ENCODE measurements around the gene RNASE7. TPM values are rescaled to one million over a fixed set of nuclear protein-coding genes. Genes with fewer than 3 reads are reported as not detected.
"Not testable (repeated sequence)": the region's sequence is repeated elsewhere in the genome, so short reads cannot be mapped to it uniquely, and the experiment has no call there.

Gene RNASE7
- polyA plus RNA-seq, 1 donor, result 0.09 TPM

DNA sequence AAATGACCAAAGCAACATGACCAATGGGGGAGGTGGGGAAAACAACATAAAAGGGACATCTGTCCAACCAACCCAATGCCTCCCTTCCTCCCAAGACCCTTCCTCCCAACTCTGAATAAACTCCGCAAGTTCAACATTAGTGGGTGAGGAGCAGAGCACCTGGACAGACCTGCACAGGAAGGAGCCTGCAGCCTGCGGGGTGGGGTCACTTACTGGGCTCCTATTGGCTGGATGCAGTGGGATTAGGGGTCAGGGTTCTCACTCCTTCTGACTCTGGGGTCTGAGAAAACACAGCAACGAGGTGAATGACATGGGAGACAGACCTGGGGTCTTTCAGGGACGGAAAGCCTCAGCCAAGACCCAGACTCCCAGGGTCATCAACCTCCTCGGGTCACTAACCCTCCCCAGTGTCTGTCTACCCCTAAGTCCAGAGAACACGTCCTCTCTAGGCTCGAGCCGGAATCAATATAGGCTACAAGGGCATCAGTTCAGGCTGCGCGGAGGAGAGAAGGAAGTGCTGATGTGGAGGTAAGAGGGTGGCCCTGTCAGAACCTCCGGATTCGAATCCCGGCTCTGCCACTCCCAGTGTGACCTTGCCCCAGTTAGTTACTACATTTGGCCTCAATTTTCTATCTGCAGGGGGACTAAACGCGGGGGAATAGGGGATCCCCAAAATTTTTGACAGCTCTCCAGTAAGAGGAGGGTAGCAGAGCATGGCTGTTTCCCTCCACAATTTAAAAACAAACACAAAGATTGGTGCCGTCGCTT lies 18.2 kb upstream of the RNASE7 start:
- no peak for DNase-seq (ENCODE audit: low read depth)

DNA sequence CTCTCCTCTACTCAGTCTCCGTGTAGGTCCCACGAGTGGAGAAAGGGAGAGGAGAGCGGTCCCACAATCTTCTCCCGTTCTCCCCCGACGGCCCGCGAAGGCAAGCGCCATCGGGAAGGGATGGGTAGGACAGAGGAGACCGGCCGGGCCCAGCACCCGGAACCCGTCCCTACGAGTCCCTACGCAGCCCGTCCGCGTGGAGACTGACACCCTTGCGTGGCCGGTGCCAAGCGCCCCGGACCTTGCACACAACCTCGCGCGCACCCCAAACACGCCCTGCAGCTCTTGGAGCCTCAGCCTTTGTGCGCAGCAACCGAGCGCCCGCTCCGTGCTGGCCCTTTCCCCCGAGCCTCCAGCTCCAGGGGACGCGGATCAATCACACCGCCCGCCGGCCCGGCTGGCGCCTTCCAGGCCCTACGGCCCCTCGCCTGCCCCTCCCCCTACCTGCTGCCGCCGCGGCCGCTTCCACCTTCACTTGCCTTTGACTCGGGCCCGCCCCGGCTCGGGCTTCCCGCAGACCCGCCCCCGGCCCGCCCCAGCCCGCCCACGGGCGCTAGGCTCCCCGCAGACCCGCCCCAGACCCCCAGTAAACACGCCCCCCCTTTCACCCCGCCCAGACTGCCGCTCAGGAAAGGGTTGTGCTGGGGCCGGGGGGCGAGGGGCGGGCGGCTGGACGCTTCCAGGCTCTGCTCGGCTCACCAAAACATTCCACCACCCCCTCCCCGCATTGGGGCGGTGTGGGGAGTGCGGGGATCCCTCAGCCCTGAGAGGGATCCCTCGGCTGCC lies 17.4 kb upstream of the RNASE7 start, which contains the start of gene NDRG2:
NDRG2 (minus strand) TSS at position 477 of the 786 bp plus-strand sequence. CDS start 1,746 bp downstream, outside the sequence.
- no peak for DNase-seq (ENCODE audit: low read depth)

DNA sequence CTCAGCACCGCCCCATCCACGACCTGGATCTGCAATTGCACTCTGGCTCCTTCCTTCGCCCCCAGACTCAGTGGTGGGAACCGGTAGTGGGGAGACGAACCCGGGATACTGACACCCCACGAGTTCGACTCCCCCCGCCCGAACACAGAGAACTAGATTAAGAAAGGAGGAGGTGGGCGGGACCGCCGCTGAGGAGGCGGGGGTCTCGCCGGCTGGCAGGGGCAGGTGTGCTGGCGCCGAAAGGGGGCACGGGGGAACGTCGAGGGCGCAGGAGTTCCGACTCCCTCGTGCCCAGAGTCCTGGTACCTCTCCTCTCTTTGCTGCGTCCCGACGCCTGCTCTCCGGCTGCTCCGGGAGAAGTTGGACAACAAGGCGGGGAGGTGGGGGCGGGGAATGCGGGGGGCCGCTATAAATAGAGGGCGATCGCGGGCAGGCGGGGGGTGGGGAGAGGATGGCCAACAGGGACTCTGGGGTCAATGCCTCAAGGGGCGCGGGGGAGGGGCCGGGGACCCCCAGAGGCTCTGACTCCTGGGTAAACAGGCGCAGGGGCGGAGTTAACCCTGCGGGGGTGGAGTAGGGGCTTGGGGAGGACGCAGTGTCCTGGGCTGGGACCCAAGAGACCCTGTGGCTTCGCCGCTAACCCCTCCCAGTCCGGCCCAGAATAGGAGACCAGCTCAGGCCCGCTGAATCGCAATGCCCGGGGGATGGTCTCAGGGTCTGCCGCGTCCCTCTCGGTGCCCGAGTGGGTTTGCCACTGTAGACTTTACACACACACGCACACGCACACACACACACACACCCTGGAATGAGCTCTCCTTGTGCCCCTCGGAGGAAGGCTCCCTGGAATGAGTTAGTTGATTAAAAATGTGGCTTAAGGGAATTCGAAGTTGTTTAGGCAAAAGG lies 16.5 kb upstream of the RNASE7 start:
- no peak for DNase-seq (ENCODE audit: low read depth)

DNA sequence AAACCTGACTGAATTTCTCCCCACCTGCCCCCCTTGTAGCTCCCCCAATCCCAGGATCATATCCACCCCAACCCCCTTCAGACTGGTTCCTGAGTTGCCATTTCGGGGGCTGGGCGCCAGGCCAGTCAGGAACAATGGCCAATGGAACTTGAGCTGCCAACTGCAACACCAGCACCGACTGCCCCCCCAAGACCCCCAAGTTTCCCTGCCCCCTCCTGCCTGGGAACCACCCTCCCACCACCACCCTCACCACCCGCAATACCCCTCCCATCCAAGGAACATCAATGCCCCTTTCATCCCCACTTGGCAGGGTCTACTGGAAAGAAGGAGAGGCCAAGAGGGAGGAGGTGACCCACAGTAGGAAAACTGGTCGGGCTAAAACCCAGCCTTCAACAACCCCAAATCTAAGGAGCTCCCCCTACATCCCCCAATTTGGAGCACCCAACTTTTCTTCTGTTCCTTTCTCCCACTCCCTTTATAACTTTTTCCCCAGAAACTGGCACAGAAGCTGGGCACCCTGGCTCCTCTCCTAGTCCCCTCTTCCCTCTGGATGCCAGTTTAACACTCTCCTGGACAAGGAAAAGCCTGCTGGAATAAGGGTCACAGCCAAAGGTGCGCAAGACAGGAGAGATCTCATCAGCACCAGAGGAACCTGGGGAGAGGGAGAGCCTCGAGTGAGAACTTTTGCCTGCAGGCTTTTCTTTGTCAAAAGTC lies 15.7 kb upstream of the RNASE7 start:
- DNase-seq (ENCODE audit: low read depth), result no peak

- DNase-seq (ENCODE audit: low read depth), result no peak
These were observed 15.2 kb upstream of the RNASE7 start for GRCh38 chr14:21026988-21027315.

DNA sequence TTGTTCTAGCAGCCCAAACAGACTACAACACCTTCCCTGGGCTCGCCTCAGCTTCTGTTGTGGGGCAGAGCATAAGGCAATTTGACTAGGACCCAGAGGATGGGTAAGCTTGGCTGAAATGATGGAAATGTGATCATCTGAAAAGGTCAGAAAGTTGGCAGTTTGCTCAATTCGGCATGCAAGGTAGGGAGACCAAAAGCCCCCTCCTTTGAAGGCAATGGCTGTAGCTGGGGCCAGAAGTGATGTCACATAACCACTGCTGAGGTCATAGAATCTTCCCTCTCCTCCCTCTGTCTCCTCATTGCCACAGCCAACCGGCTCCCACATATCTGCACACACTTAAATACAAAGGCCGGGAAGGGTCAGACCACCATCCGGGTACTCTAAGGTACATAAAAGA lies 12.2 kb upstream of the RNASE7 start, which contains the start of gene TPPP2:
TPPP2 (plus strand) TSS at position 301 of the 400 bp plus-strand sequence. CDS start 365 bp downstream, outside the sequence.
- no peak for DNase-seq (ENCODE audit: low read depth)

DNA sequence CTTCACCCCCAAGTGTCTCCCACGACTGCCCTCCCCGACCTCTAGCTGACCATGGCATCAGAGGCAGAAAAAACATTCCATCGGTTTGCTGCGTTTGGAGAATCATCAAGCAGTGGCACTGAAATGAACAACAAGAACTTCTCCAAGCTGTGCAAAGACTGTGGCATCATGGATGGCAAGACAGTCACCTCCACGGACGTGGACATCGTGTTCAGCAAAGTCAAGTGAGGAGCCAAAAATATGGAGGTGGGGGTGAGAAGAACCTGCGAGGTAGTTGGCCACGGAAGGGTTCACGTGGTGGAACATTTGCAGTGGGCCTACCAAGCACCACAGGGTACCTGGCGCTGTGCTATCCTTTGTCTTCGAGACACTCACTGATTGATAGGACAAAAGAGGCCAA lies 11.6 kb upstream of the RNASE7 start:
- no peak for DNase-seq (ENCODE audit: low read depth)

DNA sequence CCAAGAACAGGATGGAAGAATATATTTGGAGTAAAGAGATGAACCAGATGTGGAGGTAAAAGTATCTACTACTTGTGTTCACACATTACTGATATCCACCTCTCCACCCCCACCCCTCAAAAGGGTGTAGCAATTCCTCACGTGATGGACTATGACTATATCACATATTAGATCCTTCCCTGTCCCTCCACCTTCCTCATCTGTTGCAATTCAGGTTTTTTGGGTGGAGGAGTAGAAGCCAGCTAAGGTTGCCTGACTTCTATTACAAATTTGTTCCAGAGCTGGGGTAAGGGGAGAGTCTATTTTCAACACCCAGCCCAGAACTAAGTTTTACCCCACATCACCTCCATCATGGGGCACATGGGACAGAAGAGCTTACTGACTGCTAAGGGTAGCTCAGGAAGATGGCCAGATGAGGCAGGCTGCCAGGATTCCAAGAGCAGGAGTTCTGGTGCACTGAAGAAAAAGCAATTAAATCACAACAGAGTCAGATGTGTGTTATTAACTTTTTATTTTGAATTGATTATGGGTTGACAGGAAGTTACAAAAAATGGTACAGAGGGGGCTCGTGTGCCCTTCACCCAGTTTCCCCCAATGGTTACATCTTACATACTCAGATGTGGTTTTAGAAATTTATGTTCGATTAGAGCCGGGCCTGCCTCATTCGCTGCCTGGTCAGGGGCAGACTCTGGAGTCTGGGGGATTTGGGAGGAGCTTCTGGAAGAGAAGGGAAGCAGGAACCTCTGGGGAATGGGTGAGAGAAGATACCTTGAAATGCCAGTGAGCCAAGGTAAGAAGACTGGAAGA lies 9.6 kb upstream of the RNASE7 start:
- DNase-seq (ENCODE audit: low read depth), result no peak

DNA sequence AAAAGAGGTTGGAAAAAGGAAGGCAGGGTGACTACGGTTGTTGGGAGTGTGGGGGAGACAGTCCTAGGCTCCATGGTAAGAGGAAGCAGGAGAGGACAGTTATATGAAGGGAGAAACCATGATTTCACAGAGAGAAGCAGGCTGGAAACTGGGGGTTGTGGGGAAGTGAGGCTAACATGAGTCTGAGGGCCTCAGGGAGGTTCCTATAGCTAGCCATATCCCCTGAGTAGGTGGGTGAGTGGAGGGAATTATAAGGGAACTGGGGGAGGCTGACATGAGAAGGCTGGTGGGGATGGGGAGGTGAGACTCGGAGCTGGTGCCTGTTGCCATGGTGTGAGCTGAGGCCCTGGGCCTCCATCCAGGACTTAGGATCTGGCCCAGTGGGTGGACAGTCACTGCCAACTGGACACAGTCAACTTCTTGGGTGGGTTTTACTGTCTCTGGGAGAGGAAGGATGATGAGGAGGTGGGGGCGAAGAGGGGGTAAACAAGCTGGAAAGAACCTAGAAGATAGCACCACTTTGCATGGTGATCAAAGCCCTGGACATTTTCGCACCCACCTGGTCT lies 8.9 kb upstream of the RNASE7 start:
- no peak for DNase-seq (ENCODE audit: low read depth)

DNA sequence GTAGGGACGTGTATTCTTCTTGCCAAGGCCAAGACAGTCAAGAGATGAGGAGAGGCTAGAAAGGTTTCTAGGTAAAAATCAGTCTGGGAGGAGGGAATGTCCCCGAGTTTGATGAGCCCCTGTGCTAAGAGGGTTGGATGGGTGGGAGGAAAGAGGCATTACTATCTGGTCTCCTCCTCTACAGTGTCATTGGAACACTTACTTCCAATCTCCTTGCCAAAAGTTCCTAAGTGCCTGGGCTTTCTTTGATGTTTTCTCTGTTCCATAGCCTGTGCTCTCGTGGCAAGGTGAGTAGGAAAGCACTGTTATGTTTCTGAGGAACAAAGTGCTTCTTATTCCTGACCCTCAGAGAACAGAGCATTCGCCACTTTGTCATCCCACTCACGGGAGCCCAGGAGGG lies 7.5 kb upstream of the RNASE7 start, which contains the start of gene RNASE13:
RNASE13 (minus strand) TSS at position 101 of the 400 bp plus-strand sequence. CDS start 519 bp downstream, outside the sequence.
- no peak for DNase-seq (ENCODE audit: low read depth)

DNA sequence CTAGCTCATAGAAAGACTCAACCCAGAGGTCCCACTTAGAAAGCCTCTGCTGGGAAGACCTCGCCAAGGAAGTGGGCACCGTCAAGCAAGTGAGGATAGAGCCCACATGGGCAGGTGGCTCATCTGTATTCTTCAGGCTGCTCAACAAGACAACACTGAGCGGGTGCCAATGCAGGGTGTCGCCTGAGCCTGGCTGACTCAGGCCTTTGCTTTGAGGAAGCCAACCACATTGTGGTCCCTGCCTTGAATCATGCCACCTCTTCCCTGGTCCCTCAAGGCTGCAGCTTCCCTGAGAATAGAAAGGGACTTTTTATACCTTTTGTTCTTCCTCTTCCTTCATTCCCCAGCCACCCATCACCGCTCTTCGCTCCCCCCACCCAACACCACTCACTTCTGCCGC lies 5.4 kb upstream of the RNASE7 start:
- DNase-seq (ENCODE audit: low read depth), result no peak

- DNase-seq (ENCODE audit: low read depth), result no peak
These were observed 5.0 kb upstream of the RNASE7 start for GRCh38 chr14:21037156-21037555.

- peak; percentile 87 for DNase-seq (ENCODE audit: low read depth)
These were observed 3.4 kb upstream of the RNASE7 start for GRCh38 chr14:21038441-21039422.

- peak; percentile 67 for DNase-seq (ENCODE audit: low read depth)
These were observed 2.4 kb upstream of the RNASE7 start for GRCh38 chr14:21039585-21040369.

- no peak for DNase-seq (ENCODE audit: low read depth)
These were observed 1.7 kb upstream of the RNASE7 start for GRCh38 chr14:21040370-21040925.

DNA sequence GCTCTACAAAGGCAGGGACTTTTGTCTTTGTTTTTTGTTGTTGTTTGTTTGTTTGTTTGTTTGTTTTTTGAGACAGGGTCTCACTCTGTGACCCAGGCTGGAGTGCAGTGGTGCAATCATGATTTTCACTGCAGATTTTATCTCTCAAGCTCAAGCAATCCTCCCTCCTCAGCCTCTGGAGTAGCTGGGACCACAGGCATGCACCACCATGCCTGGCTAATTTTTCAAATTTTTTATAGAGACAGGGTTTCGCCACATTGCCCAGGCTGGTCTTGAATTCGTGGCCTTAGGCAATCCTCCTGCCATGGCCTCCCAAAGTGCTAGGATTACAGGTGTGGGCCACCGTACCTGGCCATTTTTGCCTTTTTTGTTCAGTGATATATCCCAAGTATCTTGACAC lies 1.2 kb upstream of the RNASE7 start:
- not testable (repeated sequence) for DNase-seq (ENCODE audit: low read depth)

DNA sequence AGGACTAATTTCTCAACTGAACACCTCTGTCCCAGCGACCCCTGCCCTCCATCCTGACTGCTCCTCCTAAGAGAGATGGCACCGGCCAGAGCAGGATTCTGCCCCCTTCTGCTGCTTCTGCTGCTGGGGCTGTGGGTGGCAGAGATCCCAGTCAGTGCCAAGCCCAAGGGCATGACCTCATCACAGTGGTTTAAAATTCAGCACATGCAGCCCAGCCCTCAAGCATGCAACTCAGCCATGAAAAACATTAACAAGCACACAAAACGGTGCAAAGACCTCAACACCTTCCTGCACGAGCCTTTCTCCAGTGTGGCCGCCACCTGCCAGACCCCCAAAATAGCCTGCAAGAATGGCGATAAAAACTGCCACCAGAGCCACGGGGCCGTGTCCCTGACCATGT lies 756 bp downstream of the RNASE7 start:
- no peak for DNase-seq (ENCODE audit: low read depth)
